ENCODE measurements around the gene EIF5. TPM values are rescaled to one million over a fixed set of nuclear protein-coding genes. Genes with fewer than 3 reads are reported as not detected.

EIF5 gene
- total and polyA plus RNA-seq, 2 of the 8 experiments (the other 6 are each of a cell fraction or from before 2014, with no cell fraction given) = 179 to 323 TPM

DNA sequence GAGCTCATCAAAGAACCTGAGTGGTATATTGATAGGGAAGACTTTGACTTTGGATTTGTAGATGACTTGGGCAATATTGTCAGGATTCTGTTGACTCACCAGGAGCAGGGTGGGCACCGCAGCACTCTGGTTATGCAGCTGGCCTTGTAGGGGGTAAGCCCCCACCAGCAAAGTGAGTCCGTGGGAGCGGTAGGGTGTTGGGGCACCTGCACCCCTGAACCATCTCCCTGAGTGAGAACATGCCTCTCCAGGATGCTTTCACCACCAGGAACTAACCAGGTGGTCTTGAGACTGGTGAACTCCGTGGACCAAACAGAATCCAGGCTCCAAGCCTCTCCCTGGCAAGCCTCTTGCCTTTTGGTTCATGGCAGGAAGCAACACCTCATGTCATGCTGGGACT, 44.0 kb upstream of the EIF5 start:
- H3K4me1 ChIP-seq (replicated peaks in 1 of 4; ENCODE audit: control insufficient read depth in 3 of 4, insufficient read depth in 4 of 4, low read length in 3 of 4) = peaks cover 0 to 4% (median 2%) of the 10 kb centered on the region in 4 experiments; a peak in 4 of 7 replicates
- H4K20me1 ChIP-seq (replicated peaks in 1 of 2; ENCODE audit: control insufficient read depth in 1 of 2, insufficient read depth in 2 of 2, low read length in 2 of 2) = no peaks in the 10 kb centered on the region
- FAIRE-seq (no peak), DNase-seq (ENCODE audit: low read depth in 1 of 2, low spot score in 2 of 2) (no peak)
- no peak overlapping the region for H2BK12ac ChIP-seq (ENCODE audit: low read depth, low read length)
- no peak overlapping the region for H3K56ac ChIP-seq (replicated peaks; ENCODE audit: insufficient read length, low read depth, low read length)
- H3K27me3 ChIP-seq (replicated peaks in 1 of 4; ENCODE audit: control insufficient read depth in 3 of 4, extremely low read depth in 1 of 4, insufficient read depth in 3 of 4, low read length in 3 of 4) = no peaks in the 10 kb centered on the region; a peak in 1 of 7 replicates
- H3K9ac ChIP-seq (replicated peaks in 1 of 4; ENCODE audit: extremely low read depth in 1 of 4, low read depth in 3 of 4, low read length in 3 of 4) = no peak overlapping the region
- peaks cover 4% of the 10 kb centered on the region in 2 experiments; a peak in 1 of 4 replicates for H3K9me3 ChIP-seq (ENCODE audit: insufficient read depth in 2 of 2, low read depth in 1 of 2, low read length in 1 of 2)
- H2AK5ac ChIP-seq (ENCODE audit: low read depth, low read length) = 0 out of 2 replicates have a peak overlapping the region, but pooled peaks have one; percentile 24
- no peak overlapping the region; the same call in 1 of the 2 replicates for H2BK5ac ChIP-seq (ENCODE audit: low read depth, low read length)
- H3K79me2 ChIP-seq (ENCODE audit: control insufficient read depth in 1 of 2, insufficient read depth in 2 of 2, low read length in 2 of 2) = no peaks in the 10 kb centered on the region
- no peak overlapping the region for H2BK15ac ChIP-seq (ENCODE audit: low read length)
- no peaks in the 10 kb centered on the region for H3K36me3 ChIP-seq (ENCODE audit: control insufficient read depth in 2 of 4, insufficient read depth in 4 of 4, low read length in 3 of 4)
- no peaks in the 10 kb centered on the region for H3K23me2 ChIP-seq (ENCODE audit: low read depth, low read length)
- H3K14ac ChIP-seq (ENCODE audit: insufficient read length) = no peak overlapping the region
- WGBS, 2 experiments (ENCODE audit: extremely low coverage in 1 of 2, insufficient coverage in 1 of 2, insufficient read length in 1 of 2, insufficient replicate concordance in 2 of 2, low coverage in 1 of 2, low lambda C conversion rate in 2 of 2, missing lambda C conversion rate in 1 of 2) = 94% methylated on average over 4 of the region's 4 CpGs; no CpG with 5 or more reads in 1 of the 2 experiments
- no peak overlapping the region for H3K23ac ChIP-seq (ENCODE audit: insufficient read length)
- H3K4me3 ChIP-seq (ENCODE audit: extremely low read depth in 1 of 4, insufficient read depth in 2 of 4, low read depth in 3 of 4, low read length in 4 of 4) = no peak overlapping the region
- H4K8ac ChIP-seq (ENCODE audit: extremely low read depth, insufficient read depth, low read length) = no peak overlapping the region
- H3K27ac ChIP-seq (ENCODE audit: low read depth, low read length) = no peak overlapping the region
- H3K79me1 ChIP-seq (ENCODE audit: low read depth, low read length) = no peaks in the 10 kb centered on the region
- H3K4me2 ChIP-seq (ENCODE audit: insufficient read depth in 1 of 2, low read depth in 2 of 2, low read length in 2 of 2) = no peak overlapping the region
- ChIA-PET CTCF (ENCODE audit: partially characterized antibody) (interaction anchor here (0.8 to 7.8 kb wide), 9 partner anchors 9 to 1900 kb away, joined by 3 to 128 read pairs (median 6); no protein-coding TSS in a partner anchor), POLR2A (ENCODE audit: partially characterized antibody) (interaction anchor here (0.7 kb wide), 1 partner anchor 44 kb away, joined by 3 read pairs; the partner anchor contains the start of gene EIF5)
- no peak overlapping the region for H3K18ac ChIP-seq (ENCODE audit: extremely low read depth, low read length)
- H2BK120ac ChIP-seq (replicated peaks; ENCODE audit: low read depth, low read length) = no peak overlapping the region
- no peak overlapping the region for H4K91ac ChIP-seq (replicated peaks; ENCODE audit: insufficient read length, low read length)
- H2AFZ ChIP-seq (ENCODE audit: low read length) = no peak overlapping the region
- no peak overlapping the region for H3K4ac ChIP-seq (replicated peaks; ENCODE audit: insufficient read length, low read depth, low read length)
- no peak overlapping the region for H4K5ac ChIP-seq (ENCODE audit: insufficient read length, low read depth, low read length)
- no peak overlapping the region for H2BK20ac ChIP-seq (ENCODE audit: low read length)
- TF ChIP-seq RNF2 (IDR thresholded peaks at IDR 0.05; ENCODE audit: borderline replicate concordance, low read depth, low read length, missing control alignments, poor library complexity, severe bottlenecking) (no peak), SAP30 (IDR thresholded peaks at IDR 0.05; ENCODE audit: insufficient read depth, insufficient replicate concordance, low read length) (no peak), CTBP2 (IDR thresholded peaks at IDR 0.05; ENCODE audit: borderline replicate concordance, insufficient read depth, insufficient read length, low read length) (no peak)
- TF ChIP-seq, protein P1, sequence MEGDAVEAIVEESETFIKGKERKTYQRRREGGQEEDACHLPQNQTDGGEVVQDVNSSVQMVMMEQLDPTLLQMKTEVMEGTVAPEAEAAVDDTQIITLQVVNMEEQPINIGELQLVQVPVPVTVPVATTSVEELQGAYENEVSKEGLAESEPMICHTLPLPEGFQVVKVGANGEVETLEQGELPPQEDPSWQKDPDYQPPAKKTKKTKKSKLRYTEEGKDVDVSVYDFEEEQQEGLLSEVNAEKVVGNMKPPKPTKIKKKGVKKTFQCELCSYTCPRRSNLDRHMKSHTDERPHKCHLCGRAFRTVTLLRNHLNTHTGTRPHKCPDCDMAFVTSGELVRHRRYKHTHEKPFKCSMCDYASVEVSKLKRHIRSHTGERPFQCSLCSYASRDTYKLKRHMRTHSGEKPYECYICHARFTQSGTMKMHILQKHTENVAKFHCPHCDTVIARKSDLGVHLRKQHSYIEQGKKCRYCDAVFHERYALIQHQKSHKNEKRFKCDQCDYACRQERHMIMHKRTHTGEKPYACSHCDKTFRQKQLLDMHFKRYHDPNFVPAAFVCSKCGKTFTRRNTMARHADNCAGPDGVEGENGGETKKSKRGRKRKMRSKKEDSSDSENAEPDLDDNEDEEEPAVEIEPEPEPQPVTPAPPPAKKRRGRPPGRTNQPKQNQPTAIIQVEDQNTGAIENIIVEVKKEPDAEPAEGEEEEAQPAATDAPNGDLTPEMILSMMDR (IDR thresholded peaks at IDR 0.05; ENCODE audit: control extremely low read depth in 1 of 3, insufficient read depth in 1 of 3, low read depth in 1 of 3, low read length in 3 of 3) = no peak
